Nephron progenitor cell (in vitro differentiated cells): ENCODE data around the gene PLCL2.

Experiments used
- DNase-seq: peaks from one replicate; pipeline ENCODE4 v3.0.0; 2021
- H3K27ac Mint-ChIP-seq: 2 replicates; pipeline ENCODE4 v1.8.0; 2021; ENCODE audit warnings: mild to moderate bottlenecking, moderate library complexity, mixed read lengths
- H3K27me3 Mint-ChIP-seq: 2 replicates; pipeline ENCODE4 v1.8.0; 2021; ENCODE audit warnings: mild to moderate bottlenecking, low read depth, mixed read lengths; ENCODE audit not compliant: poor library complexity
- H3K36me3 Mint-ChIP-seq: 2 replicates; pipeline ENCODE4 v1.8.0; 2021; ENCODE audit warnings: low read depth, mixed read lengths
- H3K4me1 Mint-ChIP-seq: 2 replicates; pipeline ENCODE4 v1.8.0; 2021; ENCODE audit warnings: mixed read lengths
- H3K4me3 Mint-ChIP-seq: 2 replicates; pipeline ENCODE4 v1.8.0; 2021; ENCODE audit warnings: mild to moderate bottlenecking, moderate library complexity, mixed read lengths
- H3K9me3 Mint-ChIP-seq: 2 replicates; pipeline ENCODE4 v1.8.0; 2021; ENCODE audit warnings: mild to moderate bottlenecking, moderate library complexity, mixed read lengths
- TF ChIP-seq, protein P1 (sequence below): fragments of 200-600 bp; sonication (generic); IDR thresholded peaks from 2 replicates; pipeline ENCODE4 v1.5.0; 2021; ENCODE audit warnings: antibody characterized with exemption

PLCL2 gene

DNA sequence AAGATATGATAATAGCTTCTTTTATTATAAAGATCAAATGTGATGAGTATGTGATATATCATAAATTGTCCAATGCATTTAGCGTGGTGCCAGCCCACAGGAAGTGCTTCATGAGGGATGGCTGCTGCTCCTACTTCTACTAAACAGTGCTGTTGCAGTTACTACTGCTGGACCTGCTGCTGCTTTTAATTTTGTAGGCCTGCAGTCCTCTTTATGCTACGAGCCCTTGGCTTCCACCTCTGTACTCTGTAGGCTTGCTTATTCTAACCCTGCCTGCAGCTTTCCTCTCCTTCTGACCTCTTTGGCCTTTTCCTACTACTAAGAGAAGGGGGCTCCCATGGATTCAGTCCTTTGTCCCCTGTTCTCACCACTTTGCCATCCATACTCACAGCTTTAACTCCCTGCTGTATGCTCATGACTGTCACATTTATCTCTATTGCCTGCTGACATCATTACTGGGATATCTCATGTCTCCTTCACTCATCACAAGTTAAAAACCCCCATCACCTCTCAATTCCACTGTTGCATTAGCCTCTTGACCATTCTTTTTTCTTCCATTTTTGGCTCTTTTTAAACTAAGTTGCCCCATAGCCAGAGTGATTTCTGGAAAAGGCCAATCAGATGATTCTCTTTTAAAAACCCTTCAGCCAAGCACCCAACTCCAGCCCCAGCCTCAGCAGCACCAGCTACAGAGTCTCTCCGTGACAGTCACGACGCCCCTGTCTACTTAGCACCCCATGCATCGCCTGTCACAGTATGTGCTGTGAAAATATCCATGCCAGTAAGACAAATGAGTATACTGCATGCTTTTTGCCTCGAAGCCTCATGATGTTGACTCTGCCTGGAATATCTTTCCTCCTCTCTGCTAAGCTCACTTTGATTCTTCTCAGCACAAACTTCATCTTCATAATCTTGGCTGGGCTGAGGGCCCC is 56.3 kb downstream of the PLCL2 start:
- Mint-ChIP-seq H3K27ac (peak overlapping the region; percentile 29), H3K4me3 (no peak overlapping the region)

GRCh38 chr3:16942955-16943354 is 58.2 kb downstream of the PLCL2 start:
- peaks cover 3% of the 10 kb centered on the region for H3K27me3 Mint-ChIP-seq
- H3K4me3 Mint-ChIP-seq: no peak overlapping the region
- TF ChIP-seq, protein P1, sequence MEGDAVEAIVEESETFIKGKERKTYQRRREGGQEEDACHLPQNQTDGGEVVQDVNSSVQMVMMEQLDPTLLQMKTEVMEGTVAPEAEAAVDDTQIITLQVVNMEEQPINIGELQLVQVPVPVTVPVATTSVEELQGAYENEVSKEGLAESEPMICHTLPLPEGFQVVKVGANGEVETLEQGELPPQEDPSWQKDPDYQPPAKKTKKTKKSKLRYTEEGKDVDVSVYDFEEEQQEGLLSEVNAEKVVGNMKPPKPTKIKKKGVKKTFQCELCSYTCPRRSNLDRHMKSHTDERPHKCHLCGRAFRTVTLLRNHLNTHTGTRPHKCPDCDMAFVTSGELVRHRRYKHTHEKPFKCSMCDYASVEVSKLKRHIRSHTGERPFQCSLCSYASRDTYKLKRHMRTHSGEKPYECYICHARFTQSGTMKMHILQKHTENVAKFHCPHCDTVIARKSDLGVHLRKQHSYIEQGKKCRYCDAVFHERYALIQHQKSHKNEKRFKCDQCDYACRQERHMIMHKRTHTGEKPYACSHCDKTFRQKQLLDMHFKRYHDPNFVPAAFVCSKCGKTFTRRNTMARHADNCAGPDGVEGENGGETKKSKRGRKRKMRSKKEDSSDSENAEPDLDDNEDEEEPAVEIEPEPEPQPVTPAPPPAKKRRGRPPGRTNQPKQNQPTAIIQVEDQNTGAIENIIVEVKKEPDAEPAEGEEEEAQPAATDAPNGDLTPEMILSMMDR: no peak
- no peak for DNase-seq
- peaks cover 9% of the 10 kb centered on the region for H3K4me1 Mint-ChIP-seq
- H3K9me3 Mint-ChIP-seq: no peaks in the 10 kb centered on the region
- no peak overlapping the region for H3K27ac Mint-ChIP-seq
- H3K36me3 Mint-ChIP-seq: no peaks in the 10 kb centered on the region

More for the DNA sequence above, 56.3 kb downstream of the PLCL2 start:
- TF ChIP-seq, protein P1: no peak
- H3K36me3 Mint-ChIP-seq: no peaks in the 10 kb centered on the region
- no peak for DNase-seq
- H3K4me1 Mint-ChIP-seq: peaks cover 9% of the 10 kb centered on the region
- H3K27me3 Mint-ChIP-seq: peaks cover 3% of the 10 kb centered on the region
- H3K9me3 Mint-ChIP-seq: no peaks in the 10 kb centered on the region

- Mint-ChIP-seq H3K4me3 (no peak overlapping the region), H3K27me3 (peaks cover 3% of the 10 kb centered on the region)
- TF ChIP-seq, protein P1: no peak
Observed at GRCh38 chr3:16943857-16944256, 59.1 kb downstream of the PLCL2 start.

DNA sequence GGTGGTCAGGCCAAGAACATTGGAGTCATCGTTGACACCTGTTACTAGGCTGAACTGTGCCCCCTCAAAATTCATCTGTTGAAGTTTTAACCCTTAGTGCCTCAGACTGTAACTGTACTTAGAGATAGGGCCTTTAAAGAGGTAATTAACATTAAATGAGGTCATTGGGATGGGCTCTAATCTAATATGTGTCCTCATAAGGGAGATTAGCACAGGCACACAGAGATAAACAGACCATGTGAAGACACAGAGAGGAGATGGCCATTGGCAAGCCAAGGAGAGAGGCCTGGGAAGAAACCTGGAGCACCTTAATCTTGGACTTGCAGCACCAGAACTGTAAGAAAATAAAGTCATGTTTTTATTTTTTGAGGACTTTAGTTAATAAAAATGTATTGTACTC is 59.6 kb downstream of the PLCL2 start:
- no peak for DNase-seq
- no peak overlapping the region for H3K27ac Mint-ChIP-seq
- no peaks in the 10 kb centered on the region for H3K36me3 Mint-ChIP-seq
- H3K4me3 Mint-ChIP-seq: no peak overlapping the region
- TF ChIP-seq, protein P1: no peak
- H3K27me3 Mint-ChIP-seq: peaks cover 3% of the 10 kb centered on the region
- H3K4me1 Mint-ChIP-seq: peaks cover 9% of the 10 kb centered on the region
- no peaks in the 10 kb centered on the region for H3K9me3 Mint-ChIP-seq

More at GRCh38 chr3:16943857-16944256, 59.1 kb downstream of the PLCL2 start:
- peaks cover 9% of the 10 kb centered on the region for H3K4me1 Mint-ChIP-seq
- no peak overlapping the region for H3K27ac Mint-ChIP-seq
- DNase-seq: no peak
- H3K9me3 Mint-ChIP-seq: no peaks in the 10 kb centered on the region
- H3K36me3 Mint-ChIP-seq: no peaks in the 10 kb centered on the region

- no peak for DNase-seq
- Mint-ChIP-seq H3K36me3 (no peaks in the 10 kb centered on the region), H3K27me3 (peaks cover 7% of the 10 kb centered on the region), H3K27ac (no peak overlapping the region), H3K4me1 (peaks cover 9% of the 10 kb centered on the region), H3K4me3 (no peak overlapping the region), H3K9me3 (no peaks in the 10 kb centered on the region)
- TF ChIP-seq, protein P1: no peak
Observed at GRCh38 chr3:16945330-16945729, 60.6 kb downstream of the PLCL2 start.
